Cortex of kidney (tissue), 1 donor: ENCODE data around the gene WIZ.

Experiments used
- DNase-seq: peaks from one replicate; lab custom pipeline; 2025; lab: John Stamatoyannopoulos, UW

Gene WIZ

DNA sequence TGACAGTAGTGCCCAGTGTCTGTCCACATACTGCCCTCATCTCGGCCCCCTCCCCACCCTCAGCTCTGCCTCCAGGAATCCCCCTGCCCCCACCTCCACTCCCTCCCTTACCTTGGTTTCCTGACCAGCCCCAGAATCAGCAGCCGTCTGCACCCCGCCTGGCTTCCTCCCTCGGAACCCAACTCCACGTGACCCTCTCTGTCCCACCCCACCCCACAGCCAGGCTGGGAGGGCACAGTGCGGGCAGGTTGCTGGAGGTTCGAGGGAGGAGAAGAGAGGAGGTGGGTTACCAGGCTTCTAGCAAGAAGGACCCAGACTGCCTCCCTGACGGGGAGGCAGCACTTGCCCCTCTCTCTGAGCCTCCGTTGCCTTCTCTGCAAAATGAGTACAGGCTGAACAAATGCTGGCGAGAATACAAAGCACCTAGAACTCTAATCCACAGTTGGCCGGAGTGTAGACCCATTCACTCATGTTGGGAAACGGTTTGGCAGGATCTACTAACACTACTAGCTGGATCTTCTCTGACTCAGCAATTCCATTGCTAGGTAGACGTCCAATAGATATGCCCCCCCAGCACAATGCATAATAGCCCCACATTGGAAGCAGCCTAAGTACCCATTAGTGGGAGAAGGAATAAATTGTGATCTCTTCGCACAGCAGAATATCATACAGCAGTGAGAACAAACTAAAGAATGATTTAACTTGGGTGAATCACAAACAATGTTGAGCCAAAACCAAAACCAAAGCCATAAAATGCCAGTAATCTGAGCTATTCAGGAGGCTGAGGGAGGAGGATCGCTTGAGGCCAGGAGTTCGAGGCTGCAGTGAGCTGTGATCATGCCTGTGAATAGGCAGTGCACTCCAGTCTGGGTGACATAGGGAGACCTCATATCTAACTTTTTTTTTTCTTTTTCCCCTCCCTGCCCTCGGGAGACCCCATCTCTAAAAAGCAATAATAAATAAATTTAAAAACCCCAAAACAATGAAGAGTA lies 14.9 kb upstream of the WIZ start, which contains the start of gene RASAL3:
Gene RASAL3 (minus strand): TSS at position 151 of the 992 bp plus-strand sequence. CDS start 186 bp downstream, outside the sequence.
- DNase-seq: no peak

- no peak for DNase-seq
Observed at GRCh38 chr19:15463861-15464371, 14.2 kb upstream of the WIZ start.

GRCh38 chr19:15461694-15462093 lies 11.9 kb upstream of the WIZ start:
- no peak for DNase-seq

- DNase-seq: no peak
Observed at GRCh38 chr19:15457701-15458484, 8.1 kb upstream of the WIZ start.

GRCh38 chr19:15456871-15457700 lies 7.3 kb upstream of the WIZ start:
- no peak for DNase-seq

DNA sequence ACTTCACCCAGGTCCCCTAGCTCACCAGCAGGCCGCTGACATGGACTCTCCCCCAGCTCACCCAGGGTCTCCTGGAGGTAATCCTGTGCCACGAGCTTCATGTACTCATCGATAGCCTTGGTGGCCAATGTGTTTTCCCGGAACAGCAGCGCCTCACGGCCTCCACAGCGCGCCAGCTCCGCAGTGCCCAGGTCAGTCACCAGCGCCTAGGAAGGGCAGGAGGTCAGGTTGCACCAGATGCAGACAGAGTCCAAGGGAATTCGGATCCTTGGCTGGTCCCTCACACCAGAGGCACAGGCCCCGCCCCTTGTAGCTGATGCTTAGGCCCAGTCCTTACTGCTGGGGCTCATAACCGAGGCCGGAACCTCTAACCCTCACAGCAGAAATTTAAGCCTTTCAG lies 6.7 kb upstream of the WIZ start:
- no peak for DNase-seq

DNA sequence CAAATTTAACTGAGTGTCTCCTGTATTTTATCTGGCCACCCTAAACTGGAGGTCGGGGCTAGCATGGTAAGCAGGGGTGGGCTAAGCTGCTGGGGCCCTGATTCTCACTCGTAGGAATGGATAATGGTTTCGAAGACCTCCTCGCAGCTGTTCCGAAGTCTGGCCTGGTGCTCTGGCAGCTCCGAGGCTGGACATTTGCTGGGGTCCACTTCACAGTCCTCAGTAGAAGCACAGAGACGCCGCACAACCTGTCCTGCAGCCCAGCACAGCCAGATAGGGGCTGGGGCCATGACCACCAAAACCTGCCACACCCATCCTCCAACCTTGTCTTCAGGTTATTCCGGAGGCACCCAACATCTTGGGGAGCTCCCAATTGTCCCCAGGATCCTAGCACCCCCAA lies 6.2 kb upstream of the WIZ start:
- DNase-seq: no peak

DNA sequence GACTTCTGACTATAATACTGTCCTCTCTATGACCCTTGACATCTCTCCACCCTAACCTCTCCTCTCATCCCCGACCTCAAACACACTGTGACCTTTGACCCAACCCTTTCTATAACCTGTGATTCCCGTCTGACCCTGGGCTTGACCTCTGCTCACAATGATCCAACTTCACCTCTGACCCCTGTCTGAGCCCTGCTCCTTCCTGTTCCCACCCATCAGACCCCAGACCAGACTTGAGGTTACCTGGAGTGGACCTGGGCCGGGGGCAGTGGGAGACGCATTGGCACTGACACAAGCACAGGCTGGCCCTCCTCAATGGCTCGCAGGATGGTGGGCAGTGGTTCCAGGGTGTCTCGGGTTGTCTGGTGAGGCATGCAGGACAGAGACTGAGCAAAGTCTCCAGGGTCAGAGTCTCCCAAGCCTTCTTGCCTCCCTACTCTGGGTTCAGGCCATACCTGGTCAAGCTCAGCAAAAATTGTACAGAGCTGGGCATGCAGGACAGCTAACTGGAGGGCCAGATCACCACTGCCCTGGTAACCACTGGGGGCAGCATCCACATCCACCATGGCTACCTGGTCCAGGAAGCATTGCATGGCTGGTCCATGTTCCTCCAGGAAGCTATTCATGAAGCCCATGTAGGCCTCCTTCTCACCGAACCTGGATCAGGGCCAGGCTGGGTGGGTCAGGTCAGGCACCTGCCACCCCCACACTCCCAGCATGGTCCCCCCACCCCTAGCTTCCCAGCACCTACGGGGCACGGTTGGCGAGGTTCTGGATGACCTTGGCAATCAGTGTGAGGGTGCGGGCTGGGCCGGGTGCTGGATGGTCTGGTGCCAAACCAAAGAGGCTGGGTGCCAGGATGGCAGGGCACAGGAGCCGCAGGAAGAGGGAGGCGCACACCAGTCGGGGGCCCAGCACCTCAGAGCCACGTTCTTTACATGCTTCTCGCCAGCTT lies 4.4 kb upstream of the WIZ start:
- no peak for DNase-seq

DNA sequence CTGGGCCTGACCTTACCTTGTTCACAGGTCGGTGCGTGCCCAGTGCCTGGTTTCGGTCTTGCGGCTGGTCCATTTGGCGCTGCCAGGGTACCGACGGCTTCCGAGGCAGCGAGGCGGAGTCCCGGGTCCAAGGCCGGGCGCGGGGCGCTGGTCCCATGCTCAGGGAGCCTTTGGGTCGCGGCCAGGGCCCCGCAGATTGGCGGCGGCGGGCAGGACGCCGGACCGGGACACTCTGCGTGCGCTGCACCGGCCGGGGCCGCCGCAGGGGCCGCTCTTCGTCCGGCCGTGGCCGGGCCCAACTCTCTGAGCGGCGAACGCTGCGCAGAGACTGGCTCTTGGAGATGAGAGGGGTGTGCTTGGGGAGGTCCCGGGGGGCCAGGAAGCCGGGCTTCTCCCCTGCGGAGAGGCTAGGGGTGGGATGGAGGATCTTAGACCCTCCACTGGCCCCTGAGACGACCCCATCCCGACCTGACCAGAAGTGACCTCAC lies 3.4 kb upstream of the WIZ start:
- DNase-seq: no peak

DNA sequence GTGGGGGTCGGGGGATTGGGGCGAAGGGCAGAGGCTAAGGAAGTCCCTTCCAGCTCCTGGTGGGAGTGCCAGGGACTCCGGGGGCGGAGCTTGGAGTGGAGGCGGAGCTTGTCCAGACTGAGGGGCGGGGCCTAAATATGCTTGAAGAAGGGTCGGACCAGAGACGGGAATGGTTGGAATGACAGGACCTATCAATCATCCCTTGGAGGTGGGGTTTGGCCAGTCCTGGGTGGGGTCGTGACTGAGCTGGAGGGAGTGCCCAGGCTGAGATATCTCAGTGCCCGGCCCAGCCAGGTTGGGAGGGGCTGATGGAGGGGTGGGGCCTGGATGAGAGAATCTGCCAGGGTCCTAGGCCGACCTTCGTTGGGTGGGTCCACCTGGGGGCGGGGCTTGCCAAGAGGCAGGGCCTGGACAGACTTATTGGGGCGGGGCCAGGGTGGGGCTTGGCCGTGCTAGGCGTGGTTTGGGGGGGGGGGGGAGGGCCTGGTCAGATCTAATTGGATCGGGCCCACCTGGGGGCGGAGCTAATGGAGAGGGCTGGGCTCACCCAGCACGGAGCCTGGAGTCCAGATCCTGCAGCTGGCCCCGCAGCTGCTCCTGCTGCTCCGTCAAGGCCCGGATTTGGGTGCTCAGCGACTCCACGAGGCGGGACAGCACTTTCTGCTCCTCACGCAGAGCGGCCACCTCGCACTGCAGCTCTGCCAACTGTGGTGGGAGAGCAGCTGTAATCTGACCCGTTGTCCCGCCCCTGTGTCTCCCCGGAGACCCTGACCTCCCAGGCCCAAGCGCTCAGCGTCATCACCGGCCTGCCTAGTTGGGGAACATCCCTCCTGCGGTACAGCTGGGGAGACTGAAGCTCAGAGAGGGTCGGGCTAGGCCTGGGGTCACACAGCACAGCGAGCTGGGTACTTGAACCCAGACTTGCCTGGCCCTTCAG lies 2.6 kb upstream of the WIZ start:
- DNase-seq: no peak

DNA sequence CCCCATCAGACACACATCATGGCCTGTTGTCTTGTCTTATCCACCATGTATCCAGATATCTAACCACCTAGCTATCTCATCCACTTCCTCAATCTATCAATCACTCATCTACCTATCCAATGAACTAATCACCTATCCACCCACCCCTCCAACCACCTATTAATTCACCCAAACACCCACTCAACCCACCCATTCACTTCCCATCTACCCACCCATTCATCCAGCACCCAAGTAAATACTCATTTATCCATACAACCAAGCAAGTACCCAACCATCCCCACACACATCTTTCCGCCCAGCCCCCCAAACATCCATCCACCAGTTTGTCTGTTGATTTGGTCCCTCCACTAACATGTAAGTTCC lies 753 bp upstream of the WIZ start:
- DNase-seq: no peak

GRCh38 chr19:15448778-15449619 lies 757 bp downstream of the WIZ start:
- DNase-seq: no peak

- no peak for DNase-seq
Observed at GRCh38 chr19:15448044-15448777, 1.5 kb downstream of the WIZ start.

DNA sequence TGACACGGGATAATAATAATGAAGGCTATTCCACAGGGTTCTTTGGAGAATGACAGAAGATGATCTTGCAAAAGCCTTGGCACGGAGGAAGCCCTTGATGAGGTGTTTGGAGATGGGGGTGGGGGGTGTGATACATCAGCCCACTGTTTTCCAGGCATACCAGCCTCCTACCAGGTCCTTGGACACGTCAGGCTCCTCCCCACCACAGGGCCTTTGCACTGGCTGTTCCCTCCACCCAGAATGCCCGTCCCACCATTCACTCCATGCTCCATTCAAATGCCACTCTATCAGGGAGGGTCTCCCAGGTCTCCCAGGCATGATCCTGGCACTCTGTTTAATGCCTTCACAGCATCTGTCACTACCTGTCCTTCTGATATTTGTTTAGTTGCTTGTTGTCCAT lies 2.7 kb downstream of the WIZ start:
- DNase-seq: no peak

DNA sequence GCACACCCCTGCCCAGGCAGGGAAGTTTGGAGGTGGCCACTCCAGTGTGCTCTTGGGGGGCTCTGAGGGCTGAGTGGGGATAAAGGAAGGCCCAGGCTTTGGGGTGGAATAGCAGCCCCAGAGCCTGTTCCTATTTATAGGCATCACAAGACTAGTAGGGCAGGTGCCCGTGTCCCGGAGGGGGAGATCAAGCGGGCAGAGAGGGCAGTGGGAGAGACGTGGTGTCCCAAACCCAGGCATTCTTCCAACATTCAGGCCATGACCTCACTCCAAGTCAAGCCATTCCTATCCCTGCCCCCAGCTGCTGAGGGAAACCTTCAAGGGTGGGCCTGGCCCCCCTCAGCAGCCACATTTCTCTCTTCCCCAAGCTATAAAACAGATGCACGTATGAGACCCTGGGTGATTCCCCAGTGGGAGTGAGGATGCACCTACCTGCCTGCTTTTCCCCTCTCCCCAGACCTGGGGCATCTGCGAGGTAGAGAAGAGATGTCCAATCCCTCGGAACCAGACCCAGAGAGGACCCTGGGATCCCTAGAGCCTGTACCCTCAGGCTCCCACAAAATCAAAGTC lies 3.9 kb downstream of the WIZ start:
- DNase-seq: no peak

GRCh38 chr19:15445227-15445605 lies 4.5 kb downstream of the WIZ start:
- DNase-seq: no peak

DNA sequence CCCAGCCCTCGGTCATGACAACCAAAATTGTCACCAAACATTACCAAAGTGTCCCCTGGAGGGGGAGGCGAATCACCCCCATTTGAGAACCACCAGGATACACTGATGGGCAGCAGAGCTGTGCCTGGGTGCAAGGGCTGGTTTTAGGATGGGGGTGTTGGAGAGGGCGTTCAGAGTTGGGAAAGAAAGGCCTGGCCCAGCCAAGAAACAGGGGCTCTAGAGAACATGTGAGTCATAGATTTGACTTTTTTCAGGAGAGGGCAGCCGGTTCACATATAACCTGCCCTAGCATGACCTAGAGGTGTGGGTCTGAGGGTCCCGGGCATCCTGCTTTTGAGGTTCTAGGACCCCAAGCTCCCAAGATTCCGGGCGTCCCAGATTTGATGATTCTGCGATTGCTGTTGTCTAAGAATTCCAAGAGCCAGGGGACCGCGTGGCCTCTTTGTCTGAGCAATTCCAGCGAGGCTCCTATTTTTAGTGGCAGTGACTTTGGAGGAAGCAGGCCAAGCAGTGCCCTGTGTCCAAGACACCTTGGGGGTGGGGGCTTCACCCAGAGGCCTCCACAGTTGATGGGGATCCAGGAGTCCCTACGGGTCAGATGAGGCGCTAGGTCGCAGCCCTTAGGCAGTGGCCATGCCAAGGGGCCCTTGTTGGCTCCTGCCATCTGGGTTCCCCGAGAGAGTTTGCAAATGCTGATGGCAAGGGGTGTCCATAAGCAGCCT lies 5.1 kb downstream of the WIZ start:
- no peak for DNase-seq
